ENCODE results near the gene ZNF536.

ZNF536 gene

DNA sequence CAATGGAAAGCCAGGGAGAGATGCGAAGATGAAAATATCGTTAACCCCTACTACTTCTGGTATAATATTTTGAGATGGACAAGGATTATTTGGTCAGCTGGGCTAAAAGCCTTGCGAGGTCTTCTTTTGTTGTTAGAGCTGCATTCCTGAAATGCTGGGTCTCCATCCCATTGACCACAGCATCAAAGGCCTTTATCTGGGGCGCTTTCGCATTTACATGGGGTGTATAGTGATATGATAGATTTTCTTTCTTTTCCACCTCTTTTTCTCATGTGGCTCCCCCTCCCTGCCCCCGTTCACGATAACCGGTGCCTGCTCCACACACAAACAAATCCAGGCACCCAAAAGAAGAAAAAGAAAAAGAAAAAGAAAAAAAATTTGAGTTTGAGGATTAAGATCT lies 77.5 kb downstream of the ZNF536 start:
- H3K4me3 ChIP-seq (ENCODE audit: low read depth, low read length), result no peak overlapping the region
- no peak for TF ChIP-seq CTCF (IDR thresholded peaks at IDR 0.05; ENCODE audit: borderline replicate concordance, insufficient read depth, low read depth, low read length)

DNA sequence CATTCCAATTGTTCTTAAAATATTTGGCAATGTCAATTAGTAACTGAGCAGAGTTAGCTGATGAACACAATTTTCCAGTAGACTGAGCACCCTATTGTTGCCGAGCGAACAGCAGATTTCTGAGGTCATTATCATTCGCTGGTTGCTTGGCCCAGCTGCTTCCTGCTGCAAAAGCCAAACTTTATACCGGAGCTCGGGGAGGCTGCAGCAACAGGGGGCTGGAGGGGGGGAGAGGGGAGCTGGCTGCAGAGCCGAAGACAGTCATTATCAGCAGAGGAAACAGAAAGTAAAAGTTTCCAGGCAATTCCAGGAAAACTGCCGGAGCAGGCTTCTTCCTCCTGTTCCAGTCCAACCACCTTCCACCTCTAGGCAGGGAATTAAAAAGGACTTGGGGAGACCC lies 77.9 kb downstream of the ZNF536 start:
- TF ChIP-seq CTCF (IDR thresholded peaks at IDR 0.05; ENCODE audit: borderline replicate concordance, insufficient read depth, low read depth, low read length), result no peak
- H3K4me3 ChIP-seq (ENCODE audit: low read depth, low read length), result no peak overlapping the region

- H3K4me3 ChIP-seq (ENCODE audit: low read depth, low read length), result no peak overlapping the region
- no peak for TF ChIP-seq CTCF (IDR thresholded peaks at IDR 0.05; ENCODE audit: borderline replicate concordance, insufficient read depth, low read depth, low read length)
Measured at GRCh38 chr19:30450835-30451321, 78.7 kb downstream of the ZNF536 start.

DNA sequence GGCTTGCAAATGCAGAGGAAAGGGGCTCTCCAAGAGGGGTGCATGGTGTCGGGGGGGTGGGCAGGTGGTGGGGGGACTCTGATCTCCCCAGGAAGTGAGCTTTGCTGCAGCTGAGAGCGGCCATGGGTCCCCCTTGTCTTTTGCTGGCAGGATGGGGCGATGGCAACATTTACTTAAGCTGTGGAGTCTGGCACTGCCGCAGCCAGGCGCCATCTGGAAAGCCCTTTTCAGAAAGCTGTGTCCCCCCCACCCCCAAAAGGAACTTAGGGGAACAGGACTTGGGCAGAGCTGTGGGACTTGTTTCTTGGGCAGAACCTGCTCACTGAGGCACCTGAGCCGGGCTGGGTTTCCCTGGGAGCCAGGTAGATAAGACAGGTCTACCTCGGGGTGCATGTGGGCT lies 80.7 kb downstream of the ZNF536 start:
- TF ChIP-seq CTCF (IDR thresholded peaks at IDR 0.05; ENCODE audit: borderline replicate concordance, insufficient read depth, low read depth, low read length), result no peak
- H3K4me3 ChIP-seq (ENCODE audit: low read depth, low read length), result no peak overlapping the region

DNA sequence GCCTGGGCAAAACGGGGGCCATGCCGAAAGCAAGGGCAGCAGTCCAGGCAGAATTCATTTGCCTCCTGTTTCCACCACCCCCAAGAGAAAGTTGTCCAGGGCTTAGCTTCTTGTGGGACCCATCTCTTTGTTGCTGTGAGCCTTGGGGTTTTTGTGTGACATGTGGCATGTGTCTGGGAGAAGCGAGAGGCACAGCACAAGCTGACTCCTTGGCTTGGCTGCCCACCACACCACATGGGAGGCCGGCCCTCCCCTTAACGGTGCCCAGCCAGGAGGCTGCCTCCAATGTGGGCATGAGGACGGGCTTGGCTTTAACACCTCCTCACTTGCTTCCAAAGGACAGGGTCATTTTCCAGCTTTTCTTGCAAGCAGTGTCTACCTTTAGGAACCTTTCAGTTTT lies 81.6 kb downstream of the ZNF536 start:
- H3K4me3 ChIP-seq (ENCODE audit: low read depth, low read length), result no peak overlapping the region
- TF ChIP-seq CTCF (IDR thresholded peaks at IDR 0.05; ENCODE audit: borderline replicate concordance, insufficient read depth, low read depth, low read length), result no peak

DNA sequence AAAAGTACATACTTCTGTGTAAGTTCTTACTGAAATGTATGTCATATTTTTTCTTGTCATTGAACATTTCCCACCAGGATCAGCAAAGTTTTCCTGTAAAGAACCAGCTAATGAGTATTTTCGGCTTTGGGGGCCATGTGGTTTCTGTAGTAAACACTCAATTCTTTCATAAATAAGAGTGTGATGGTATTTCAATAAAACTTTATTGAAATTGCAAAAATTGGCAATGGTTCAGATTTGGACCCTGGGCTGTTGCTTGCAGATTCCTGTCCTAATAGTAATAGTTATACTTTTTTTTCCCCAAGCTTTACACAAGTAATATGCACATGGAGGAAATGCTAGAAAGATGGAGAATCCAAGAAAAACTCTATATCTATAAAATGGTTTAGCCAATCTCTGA lies 83.7 kb downstream of the ZNF536 start:
- no peak overlapping the region for H3K4me3 ChIP-seq (ENCODE audit: low read depth, low read length)
- TF ChIP-seq CTCF (IDR thresholded peaks at IDR 0.05; ENCODE audit: borderline replicate concordance, insufficient read depth, low read depth, low read length), result no peak

DNA sequence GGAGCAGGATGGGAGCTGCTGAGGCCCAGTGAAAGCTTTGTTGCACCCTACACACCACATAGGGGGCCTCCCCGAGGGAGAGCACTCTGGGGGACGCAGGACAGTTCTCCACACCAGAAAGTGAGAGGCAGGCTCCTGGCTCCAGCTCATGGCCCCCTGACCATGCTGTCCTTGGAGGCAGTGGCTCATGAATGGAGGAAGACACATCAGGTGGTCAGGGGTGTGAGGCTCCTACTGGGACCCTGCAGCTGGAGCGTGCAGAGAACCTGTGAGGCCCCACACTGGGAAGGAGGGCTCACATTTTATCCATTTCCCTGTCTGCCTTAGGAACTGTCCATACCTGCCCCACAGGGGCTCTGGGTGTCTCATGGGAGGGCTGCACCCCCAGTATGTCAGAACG lies 85.3 kb downstream of the ZNF536 start:
- no peak for TF ChIP-seq CTCF (IDR thresholded peaks at IDR 0.05; ENCODE audit: borderline replicate concordance, insufficient read depth, low read depth, low read length)
- no peak overlapping the region for H3K4me3 ChIP-seq (ENCODE audit: low read depth, low read length)
